IMR-90 (cell line): ENCODE measurements around the gene NFATC1. TPM values are rescaled to one million over a fixed set of nuclear protein-coding genes. Genes with fewer than 3 reads are reported as not detected.

Experiments
- ATAC-seq: fragments of 200-7000 bp; cut with Tn5 transposase; 2 replicates; pipeline ENCODE4 v1.9.1; 2020; ENCODE audit warnings: low read depth, mild to moderate bottlenecking, moderate library complexity
- BruUV-seq: library from RNA; stranded (reverse); fragments of 400-500 nt; replicated peaks from 2 replicates; lab custom pipeline; 2021; lab: Mats Ljungman, UMichigan
- CTCF ChIA-PET: fragments of 300-600 bp; formaldehyde crosslinking; extraction: SDS; loops from one replicate; lab custom pipeline; 2021; ENCODE audit warnings: antibody characterized with exemption; lab: Yijun Ruan, JAX
- POLR2A ChIA-PET: fragments of 300-600 bp; sonication (Branson Sonifier 250); formaldehyde crosslinking; loops from one replicate; lab custom pipeline; 2022; ENCODE audit warnings: antibody characterized with exemption; ENCODE audit not compliant: unreplicated experiment; lab: Charles Lee
- DNase-seq: peaks from one replicate; pipeline ENCODE4 v3.0.0; 2013
- H2AFZ ChIP-seq: replicated peaks from 2 replicates; pipeline ENCODE3; 2013; ENCODE audit warnings: low read length, mild to moderate bottlenecking; ENCODE audit not compliant: poor library complexity
- H2AK5ac ChIP-seq: 2 replicates; pipeline ENCODE4 v1.6.1; 2013; ENCODE audit warnings: low read depth, low read length, inconsistent platforms
- H2AK9ac ChIP-seq: replicated peaks from 2 replicates; pipeline ENCODE3; 2013; ENCODE audit warnings: mild to moderate bottlenecking, low read depth, low read length, moderate library complexity; ENCODE audit not compliant: poor library complexity
- H2BK120ac ChIP-seq: 2 replicates; pipeline ENCODE4 v1.6.1; 2013; ENCODE audit warnings: low read depth, low read length, inconsistent platforms
- H2BK15ac ChIP-seq: 3 replicates; pipeline ENCODE4 v1.6.1; 2013; ENCODE audit warnings: low read depth, low read length, inconsistent platforms
- H2BK20ac ChIP-seq: 2 replicates; pipeline ENCODE4 v1.6.1; 2013; ENCODE audit warnings: low read depth, mild to moderate bottlenecking, inconsistent platforms, low read length, moderate library complexity
- H2BK5ac ChIP-seq: 2 replicates; pipeline ENCODE4 v1.6.1; 2013; ENCODE audit warnings: mild to moderate bottlenecking, low read depth, low read length, inconsistent platforms; ENCODE audit not compliant: poor library complexity, severe bottlenecking
- H3K14ac ChIP-seq: replicated peaks from 2 replicates; pipeline ENCODE4 v1.6.1; 2013; ENCODE audit warnings: low read depth, low read length, inconsistent platforms
- H3K18ac ChIP-seq: 2 replicates; pipeline ENCODE4 v1.6.1; 2013; ENCODE audit warnings: low read depth, low read length, control low read depth
- H3K23ac ChIP-seq: 2 replicates; pipeline ENCODE4 v1.6.1; 2013; ENCODE audit warnings: low read depth, low read length, inconsistent platforms
- H3K27ac ChIP-seq: 2 replicates; pipeline ENCODE4 v1.5.1; 2013; ENCODE audit warnings: mild to moderate bottlenecking, control low read depth, low read length; ENCODE audit not compliant: insufficient read depth
- H3K27me3 ChIP-seq: 2 replicates; pipeline ENCODE4 v1.6.1; 2013; ENCODE audit warnings: low read length; ENCODE audit not compliant: control insufficient read depth, insufficient read depth
- H3K36me3 ChIP-seq: 2 replicates; pipeline ENCODE4 v1.6.1; 2013; ENCODE audit warnings: low read length, mixed read lengths; ENCODE audit not compliant: control insufficient read depth, insufficient read depth
- H3K4ac ChIP-seq: 2 replicates; pipeline ENCODE4 v1.6.1; 2013; ENCODE audit warnings: low read depth, low read length, inconsistent platforms
- H3K4me1 ChIP-seq: 2 replicates; pipeline ENCODE4 v1.6.1; 2013; ENCODE audit warnings: low read length, mixed read lengths; ENCODE audit not compliant: control insufficient read depth, insufficient read depth
- H3K4me2 ChIP-seq: 2 replicates; pipeline ENCODE4 v1.6.1; 2013; ENCODE audit warnings: low read depth, mild to moderate bottlenecking, control low read depth, low read length, moderate library complexity
- H3K4me3 ChIP-seq: 2 replicates; pipeline ENCODE4 v1.5.1; 2013; ENCODE audit warnings: low read depth, mild to moderate bottlenecking, control low read depth, low read length, moderate library complexity; ENCODE audit not compliant: insufficient read depth
- H3K56ac ChIP-seq: 2 replicates; pipeline ENCODE4 v1.6.1; 2013; ENCODE audit warnings: low read length, inconsistent platforms; ENCODE audit not compliant: insufficient read depth; ENCODE audit errors: extremely low read depth
- H3K79me1 ChIP-seq, 2 experiments: 2 replicates each; pipeline ENCODE4 v1.6.1; 2013; ENCODE audit warnings: low read length in 2 of 2, inconsistent platforms in 1 of 2, low read depth in 1 of 2
- H3K9ac ChIP-seq: 2 replicates; pipeline ENCODE4 v1.6.1; 2013; ENCODE audit warnings: low read depth, low read length, control low read depth
- H3K9me1 ChIP-seq: 2 replicates; pipeline ENCODE4 v1.6.1; 2013; ENCODE audit warnings: low read length, inconsistent platforms; ENCODE audit not compliant: insufficient read depth
- H3K9me3 ChIP-seq: 2 replicates; pipeline ENCODE4 v1.6.1; 2013; ENCODE audit warnings: low read length; ENCODE audit not compliant: control insufficient read depth, insufficient read depth
- H4K20me1 ChIP-seq: 2 replicates; pipeline ENCODE4 v1.6.1; 2013; ENCODE audit warnings: low read length, inconsistent platforms; ENCODE audit not compliant: insufficient read depth
- H4K5ac ChIP-seq: 2 replicates; pipeline ENCODE4 v1.6.1; 2013; ENCODE audit warnings: mild to moderate bottlenecking, low read depth, low read length, control low read depth
- H4K8ac ChIP-seq, 2 experiments: 2 replicates each; pipeline ENCODE4 v1.6.1; 2013; ENCODE audit warnings: low read depth in 2 of 2, low read length in 2 of 2, control low read depth in 1 of 2, inconsistent platforms in 1 of 2
- H4K91ac ChIP-seq: 2 replicates; pipeline ENCODE4 v1.6.1; 2013; ENCODE audit warnings: low read depth, low read length, inconsistent platforms; ENCODE audit not compliant: insufficient read depth
- BHLHE40 ChIP-seq: fragments of 150-350 bp; IDR thresholded peaks from 2 replicates; pipeline ENCODE4 v1.6.1; 2016; ENCODE audit warnings: mild to moderate bottlenecking, low read depth, low read length
- CEBPB ChIP-seq: IDR thresholded peaks from 2 replicates; pipeline ENCODE4 v1.6.1; 2012; ENCODE audit warnings: low read depth, low read length, improper control_type of control experiment
- CHD1 ChIP-seq: IDR thresholded peaks from 2 replicates; pipeline ENCODE4 v1.6.1; 2012; ENCODE audit warnings: low read depth, low read length, improper control_type of control experiment
- ELK1 ChIP-seq: fragments of 150-350 bp; IDR thresholded peaks from 2 replicates; pipeline ENCODE4 v1.6.1; 2016; ENCODE audit warnings: low read depth, mild to moderate bottlenecking, low read length, moderate library complexity, borderline replicate concordance
- FOS ChIP-seq: fragments of 150-350 bp; IDR thresholded peaks from 2 replicates; pipeline ENCODE4 v1.6.1; 2016; ENCODE audit warnings: low read depth, low read length
- MAFK ChIP-seq: IDR thresholded peaks from 2 replicates; pipeline ENCODE4 v1.6.1; 2012; ENCODE audit warnings: low read depth, low read length, improper control_type of control experiment
- MAZ ChIP-seq: IDR thresholded peaks from 2 replicates; pipeline ENCODE4 v1.6.1; 2012; ENCODE audit warnings: low read depth, mild to moderate bottlenecking, low read length, improper control_type of control experiment, moderate library complexity, borderline replicate concordance
- MXI1 ChIP-seq: IDR thresholded peaks from 2 replicates; pipeline ENCODE4 v1.6.1; 2012; ENCODE audit warnings: low read depth, mild to moderate bottlenecking, low read length, moderate library complexity, borderline replicate concordance
- NFE2L2 ChIP-seq: fragments of 150-350 bp; IDR thresholded peaks from 2 replicates; pipeline ENCODE4 v1.6.1; 2016; ENCODE audit warnings: low read depth, mild to moderate bottlenecking, low read length
- POLR2A ChIP-seq: IDR thresholded peaks from 2 replicates; pipeline ENCODE4 v1.6.1; 2012; ENCODE audit warnings: mild to moderate bottlenecking, low read depth, low read length
- RAD21 ChIP-seq: IDR thresholded peaks from 2 replicates; pipeline ENCODE4 v1.6.1; 2012; ENCODE audit warnings: low read length, improper control_type of control experiment
- RCOR1 ChIP-seq: IDR thresholded peaks from 2 replicates; pipeline ENCODE4 v1.6.1; 2012; ENCODE audit warnings: mild to moderate bottlenecking, low read length, improper control_type of control experiment; ENCODE audit not compliant: insufficient replicate concordance
- RFX5 ChIP-seq: IDR thresholded peaks from 2 replicates; pipeline ENCODE4 v1.8.0; 2012; ENCODE audit warnings: low read depth, mild to moderate bottlenecking, low read length, moderate library complexity
- SMC3 ChIP-seq: fragments of 150-350 bp; IDR thresholded peaks from 2 replicates; pipeline ENCODE4 v1.6.1; 2016; ENCODE audit warnings: low read depth, mild to moderate bottlenecking, antibody characterized with exemption, low read length, moderate library complexity
- WGBS, 2 experiments: methylation state at CpG; one replicate each; pipeline versions ENCODE4 v1.1.5 to v1.1.7; 2013; ENCODE audit warnings: missing lambda C conversion rate in 2 of 2; ENCODE audit not compliant: insufficient read length in 1 of 2; ENCODE audit errors: extremely low coverage in 2 of 2; 5-methylcytosine and 5-hydroxymethylcytosine counted together
- dilution Hi-C: fragments of 300-500 bp; cut with HindIII; formaldehyde crosslinking; loops from one replicate; pipeline ENCODE4 v1.14.3; 2018; ENCODE audit warnings: low sequenced_read_pairs; ENCODE audit not compliant: unreplicated experiment
- in situ Hi-C: fragments of 300-500 bp; cut with MboI; formaldehyde crosslinking; loops from 3 replicates; pipeline ENCODE4 v1.14.3; 2019; ENCODE audit warnings: low sequenced_read_pairs, inconsistent platforms, mixed read lengths
- intact Hi-C: fragments of 100-400 bp; cut with micrococcal nuclease; formaldehyde crosslinking; loops from 2 replicates; pipeline ENCODE4 v1.10.0; 2022
- polyA plus RNA-seq, 3 experiments: library from polyadenylated mRNA; depleted of rRNA; stranded (reverse); fragments of >200 nt; gene quantifications; 2 replicates each; pipeline ENCODE4 v1.2.3, GENCODE V29; 2012; ENCODE audit warnings: low replicate concordance in 1 of 3
- total RNA-seq: library from RNA; depleted of rRNA; stranded (reverse); fragments of >200 nt; gene quantifications from 2 replicates; pipeline ENCODE4 v1.2.3, GENCODE V29; 2012
- TF ChIP-seq, protein P1 (sequence below): conservative IDR thresholded peaks from 2 replicates; pipeline ENCODE4 v1.5.1; 2012; ENCODE audit warnings: mild to moderate bottlenecking, low read depth, low read length, improper control_type of control experiment
- TF ChIP-seq, protein P2 (sequence below): fragments of 150-350 bp; IDR thresholded peaks from 2 replicates; pipeline ENCODE4 v1.6.1; 2017; ENCODE audit warnings: mild to moderate bottlenecking, antibody characterized with exemption, low read length, low read depth

The NFATC1 gene
- total and polyA plus RNA-seq, 2 of the 4 experiments (the other 2 are of a cell fraction), result 0.36 to 1.8 TPM

DNA sequence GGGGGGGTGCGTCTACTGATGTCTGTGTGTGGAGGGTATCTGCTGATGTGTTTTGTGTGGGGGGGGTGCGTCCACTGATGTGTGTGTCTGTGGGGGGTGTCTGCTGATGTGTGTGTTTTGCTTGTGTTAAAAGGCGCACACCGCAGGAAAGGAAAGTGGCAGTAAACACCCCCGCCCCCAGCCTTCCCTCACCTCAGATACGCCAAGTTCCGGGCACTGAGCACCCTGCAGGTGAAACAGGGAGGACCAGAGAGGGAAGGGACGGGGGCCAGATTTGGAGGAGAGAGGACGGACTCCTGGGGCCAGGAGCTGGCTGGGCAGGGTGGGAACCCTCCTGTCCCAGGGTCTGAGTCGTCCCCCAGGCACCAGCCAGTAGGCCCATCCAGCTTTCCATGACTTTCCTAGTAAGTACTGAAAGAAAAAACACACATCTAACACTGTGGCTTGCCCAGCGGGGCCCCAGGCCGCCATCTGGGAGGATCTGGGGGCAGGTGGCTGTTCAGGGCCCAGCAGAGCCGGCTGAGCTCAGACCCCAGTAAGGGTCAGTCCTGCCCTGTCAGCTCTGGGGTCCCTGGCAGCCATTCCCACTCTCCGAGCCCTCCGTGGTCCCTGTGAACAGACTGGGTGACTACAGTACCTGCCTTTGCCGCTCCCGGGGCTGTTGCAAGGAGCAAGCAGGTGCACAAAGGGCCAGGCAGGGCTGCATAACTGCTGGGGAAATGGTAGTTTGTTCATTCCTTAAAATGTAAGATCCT is 126.9 kb downstream of the NFATC1 start:
- Histone ChIP-seq H2BK20ac (no peak overlapping the region), H3K4me2 (no peak overlapping the region), H4K8ac (no peak overlapping the region), H2AFZ (no peak overlapping the region), H3K4ac (no peak overlapping the region), H4K91ac (no peak overlapping the region), H3K79me1 (no peaks in the 10 kb centered on the region), H3K9ac (no peak overlapping the region), H4K20me1 (no peaks in the 10 kb centered on the region), H3K9me3 (no peaks in the 10 kb centered on the region), H3K4me1 (no peaks in the 10 kb centered on the region; the same call in 1 of the 2 replicates), H3K36me3 (no peaks in the 10 kb centered on the region), H3K9me1 (no peaks in the 10 kb centered on the region), H3K27ac (no peak overlapping the region), H3K27me3 (peaks cover 7% of the 10 kb centered on the region), H3K23ac (no peak overlapping the region), H3K56ac (no peak overlapping the region), H2BK15ac (no peak overlapping the region), H3K14ac (no peak overlapping the region), H4K5ac (no peak overlapping the region), H2BK5ac (no peak overlapping the region), H3K4me3 (no peak overlapping the region), H2AK9ac (no peak overlapping the region), H2AK5ac (no peak overlapping the region), H3K18ac (no peak overlapping the region), H2BK120ac (no peak overlapping the region)
- ChIA-PET CTCF (no interaction called here), POLR2A (no interaction called here)
- dilution Hi-C loops, result no loop called here
- intact Hi-C loops, result no loop called here
- WGBS, 2 experiments, result 62% methylated on average over 2 of the region's 17 CpGs; no CpG with 5 or more reads in 1 of the 2 experiments
- DNase-seq, result no peak
- no TSS peak for BruUV-seq
- ATAC-seq, result no peak
- in situ Hi-C loops, result no loop called here
- TF ChIP-seq, protein P1, sequence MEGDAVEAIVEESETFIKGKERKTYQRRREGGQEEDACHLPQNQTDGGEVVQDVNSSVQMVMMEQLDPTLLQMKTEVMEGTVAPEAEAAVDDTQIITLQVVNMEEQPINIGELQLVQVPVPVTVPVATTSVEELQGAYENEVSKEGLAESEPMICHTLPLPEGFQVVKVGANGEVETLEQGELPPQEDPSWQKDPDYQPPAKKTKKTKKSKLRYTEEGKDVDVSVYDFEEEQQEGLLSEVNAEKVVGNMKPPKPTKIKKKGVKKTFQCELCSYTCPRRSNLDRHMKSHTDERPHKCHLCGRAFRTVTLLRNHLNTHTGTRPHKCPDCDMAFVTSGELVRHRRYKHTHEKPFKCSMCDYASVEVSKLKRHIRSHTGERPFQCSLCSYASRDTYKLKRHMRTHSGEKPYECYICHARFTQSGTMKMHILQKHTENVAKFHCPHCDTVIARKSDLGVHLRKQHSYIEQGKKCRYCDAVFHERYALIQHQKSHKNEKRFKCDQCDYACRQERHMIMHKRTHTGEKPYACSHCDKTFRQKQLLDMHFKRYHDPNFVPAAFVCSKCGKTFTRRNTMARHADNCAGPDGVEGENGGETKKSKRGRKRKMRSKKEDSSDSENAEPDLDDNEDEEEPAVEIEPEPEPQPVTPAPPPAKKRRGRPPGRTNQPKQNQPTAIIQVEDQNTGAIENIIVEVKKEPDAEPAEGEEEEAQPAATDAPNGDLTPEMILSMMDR, result no peak
- TF ChIP-seq MAZ, result no peak
- no peak for TF ChIP-seq MXI1
- TF ChIP-seq SMC3, result no peak
- no peak for TF ChIP-seq NFE2L2
- no peak for TF ChIP-seq BHLHE40
- no peak for TF ChIP-seq ELK1
- no peak for TF ChIP-seq MAFK
- TF ChIP-seq, protein P2, sequence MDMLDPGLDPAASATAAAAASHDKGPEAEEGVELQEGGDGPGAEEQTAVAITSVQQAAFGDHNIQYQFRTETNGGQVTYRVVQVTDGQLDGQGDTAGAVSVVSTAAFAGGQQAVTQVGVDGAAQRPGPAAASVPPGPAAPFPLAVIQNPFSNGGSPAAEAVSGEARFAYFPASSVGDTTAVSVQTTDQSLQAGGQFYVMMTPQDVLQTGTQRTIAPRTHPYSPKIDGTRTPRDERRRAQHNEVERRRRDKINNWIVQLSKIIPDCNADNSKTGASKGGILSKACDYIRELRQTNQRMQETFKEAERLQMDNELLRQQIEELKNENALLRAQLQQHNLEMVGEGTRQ, result no peak
- TF ChIP-seq RCOR1, result no peak
- TF ChIP-seq RFX5, result no peak
- TF ChIP-seq CEBPB, result no peak
- TF ChIP-seq POLR2A, result no peak
- no peak for TF ChIP-seq FOS
- no peak for TF ChIP-seq CHD1
- TF ChIP-seq RAD21, result no peak
